HEK293 (cell line): ENCODE data around the gene ZNF217.

ENCODE experiments used
- ATF2 ChIP-seq: fragments of 450-650 bp; formaldehyde crosslinking; IDR thresholded peaks from 2 replicates; pipeline ENCODE4 v1.5.1; 2016; ENCODE audit warnings: missing biosample characterization, missing genetic modification characterization, low read depth
- CTCF ChIP-seq: fragments of 450-650 bp; formaldehyde crosslinking; IDR thresholded peaks from 2 replicates; pipeline ENCODE4 v1.5.1; 2016; ENCODE audit warnings: missing biosample characterization, missing genetic modification characterization
- KLF17 ChIP-seq: fragments of 450-650 bp; formaldehyde crosslinking; IDR thresholded peaks from 2 replicates; pipeline ENCODE4 v1.5.1; 2016; ENCODE audit warnings: missing biosample characterization, missing genetic modification characterization
- KLF8 ChIP-seq: fragments of 450-650 bp; formaldehyde crosslinking; IDR thresholded peaks from 2 replicates; pipeline ENCODE4 v1.5.1; 2016; ENCODE audit warnings: missing biosample characterization, missing genetic modification characterization
- KLF9 ChIP-seq: fragments of 450-650 bp; formaldehyde crosslinking; IDR thresholded peaks from 2 replicates; pipeline ENCODE4 v1.5.1; 2016; ENCODE audit warnings: missing biosample characterization, missing genetic modification characterization, low read depth
- PRDM10 ChIP-seq: fragments of 450-650 bp; formaldehyde crosslinking; IDR thresholded peaks from 2 replicates; pipeline ENCODE4 v1.5.1; 2016; ENCODE audit warnings: missing biosample characterization, missing genetic modification characterization
- SALL2 ChIP-seq: fragments of 450-650 bp; formaldehyde crosslinking; IDR thresholded peaks from 2 replicates; pipeline ENCODE4 v1.5.0; 2017; ENCODE audit warnings: missing biosample characterization, mild to moderate bottlenecking, missing genetic modification characterization, borderline replicate concordance
- ZBTB21 ChIP-seq: fragments of 450-650 bp; formaldehyde crosslinking; IDR thresholded peaks from 2 replicates; pipeline ENCODE4 v1.5.1; 2017; ENCODE audit warnings: missing biosample characterization, missing genetic modification characterization
- ZNF311 ChIP-seq: fragments of 450-650 bp; formaldehyde crosslinking; IDR thresholded peaks from 2 replicates; pipeline ENCODE4 v1.5.1; 2017; ENCODE audit warnings: missing biosample characterization, missing genetic modification characterization, borderline replicate concordance
- ZNF416 ChIP-seq: fragments of 450-650 bp; formaldehyde crosslinking; IDR thresholded peaks from 2 replicates; pipeline ENCODE4 v1.5.1; 2016; ENCODE audit warnings: missing biosample characterization, missing genetic modification characterization
- ZNF513 ChIP-seq: fragments of 450-650 bp; IDR thresholded peaks from 2 replicates; pipeline ENCODE4 v1.5.1; 2018; ENCODE audit warnings: missing biosample characterization, missing genetic modification characterization
- ZNF600 ChIP-seq: fragments of 450-650 bp; formaldehyde crosslinking; IDR thresholded peaks from 2 replicates; pipeline ENCODE4 v1.5.1; 2016; ENCODE audit warnings: missing biosample characterization, missing genetic modification characterization
- ZNF639 ChIP-seq: fragments of 450-650 bp; formaldehyde crosslinking; IDR thresholded peaks from 2 replicates; pipeline ENCODE4 v1.5.1; 2016; ENCODE audit warnings: missing biosample characterization, missing genetic modification characterization
- ZNF654 ChIP-seq: fragments of 450-650 bp; formaldehyde crosslinking; IDR thresholded peaks from 2 replicates; pipeline ENCODE4 v1.5.1; 2016; ENCODE audit warnings: low read depth, missing biosample characterization, missing genetic modification characterization
- ZNF692 ChIP-seq: fragments of 450-650 bp; formaldehyde crosslinking; IDR thresholded peaks from 2 replicates; pipeline ENCODE4 v1.5.1; 2016; ENCODE audit warnings: missing biosample characterization, missing genetic modification characterization
- ZSCAN4 ChIP-seq: fragments of 450-650 bp; formaldehyde crosslinking; IDR thresholded peaks from 2 replicates; pipeline ENCODE4 v1.5.1; 2017; ENCODE audit warnings: missing biosample characterization, missing genetic modification characterization

Gene ZNF217

GRCh38 chr20:53611449-53611894 lies 17.8 kb upstream of the ZNF217 start (continued):
- 0 out of 2 replicates have a peak, but pooled peaks have one; percentile 17 for TF ChIP-seq ATF2 (tag by site-specific recombination)
- TF ChIP-seq ZNF600, result peak; percentile 95
- TF ChIP-seq ZNF654 (tag by site-specific recombination), result peak; percentile 10; the same call in 1 of the 2 replicates
- TF ChIP-seq ZNF513 (tag by site-specific recombination), result no peak
- TF ChIP-seq ZNF311 (tag by site-specific recombination), result no peak
- TF ChIP-seq PRDM10 (tag by site-specific recombination), result peak; percentile 65
- TF ChIP-seq CTCF (tag by site-specific recombination), result no peak
- TF ChIP-seq KLF17 (tag by site-specific recombination), result peak; percentile 80; the same call in 1 of the 2 replicates
- peak; percentile 88 for TF ChIP-seq ZNF692 (tag by site-specific recombination)
- TF ChIP-seq KLF9 (tag by site-specific recombination), result peak; percentile 34; the same call in 1 of the 2 replicates
- TF ChIP-seq ZNF416 (tag by site-specific recombination), result no peak
- peak; percentile 74 for TF ChIP-seq ZSCAN4
- TF ChIP-seq SALL2 (tag by site-specific recombination), result no peak
- peak; percentile 91 for TF ChIP-seq KLF8 (tag by site-specific recombination)
- TF ChIP-seq ZBTB21, result peak; percentile 92
- TF ChIP-seq ZNF639, result peak; percentile 98
